Motor neuron (in vitro differentiated cells): Measurements from ENCODE around the gene ARHGEF10L. TPM values are rescaled to one million over a fixed set of nuclear protein-coding genes. Genes with fewer than 3 reads are reported as not detected.

Experiments used
- ATAC-seq, 8 experiments: fragments of 200-7000 bp; cut with Tn5 transposase; replicated peaks in 6 of 8; 2 replicates each; pipeline ENCODE4 v1.8.0; 2021; ENCODE audit warnings: mild to moderate bottlenecking in 8 of 8, moderate library complexity in 8 of 8
- H3K27ac ChIP-seq, 2 donors: fragments of 250-450 bp; sonication (Bioruptor Pico); 2 replicates each; pipeline ENCODE4 v1.9.0; 2021; ENCODE audit warnings: antibody characterized with exemption in 2 of 2, mild to moderate bottlenecking in 2 of 2, moderate library complexity in 1 of 2
- H3K4me1 ChIP-seq, 2 donors: fragments of 250-450 bp; sonication (Bioruptor Pico); replicated peaks in 1 of 2; 2 replicates each; pipeline ENCODE4 v1.6.1; 2021; ENCODE audit warnings: antibody characterized with exemption in 2 of 2, mild to moderate bottlenecking in 2 of 2, moderate library complexity in 1 of 2
- H3K4me3 ChIP-seq, 5 donors: fragments of 250-450 bp; sonication (Bioruptor Pico); 2 replicates each; pipeline ENCODE4 v1.9.0; 2021; ENCODE audit warnings: antibody characterized with exemption in 5 of 5, mild to moderate bottlenecking in 5 of 5, moderate library complexity in 4 of 5
- WGBS, 10 experiments: fragments of 450-650 bp; shearing (Covaris generic); methylation state at CpG; one replicate each; pipeline ENCODE4 v1.0.0; 2022; 5-methylcytosine and 5-hydroxymethylcytosine counted together
- in situ Hi-C, 9 experiments: fragments of 400-800 bp; cut with MboI; loops; one replicate each; pipeline ENCODE4 v1.15.0; 2021; ENCODE audit warnings: low sequenced_read_pairs in 9 of 9, low pct_unique_long_range_greater_than_20kb in 2 of 9; ENCODE audit not compliant: unreplicated experiment in 9 of 9
- total RNA-seq, 8 experiments: library from RNA; unstranded; fragments of 300-600 nt; gene quantifications; 2 replicates each; pipeline versions ENCODE4 v1.2.3 to v1.2.4, GENCODE V29; 2022

The ARHGEF10L gene
- total RNA-seq, 8 experiments from 2014 or later = 2.5 to 41.4 (median 26.1) TPM

DNA sequence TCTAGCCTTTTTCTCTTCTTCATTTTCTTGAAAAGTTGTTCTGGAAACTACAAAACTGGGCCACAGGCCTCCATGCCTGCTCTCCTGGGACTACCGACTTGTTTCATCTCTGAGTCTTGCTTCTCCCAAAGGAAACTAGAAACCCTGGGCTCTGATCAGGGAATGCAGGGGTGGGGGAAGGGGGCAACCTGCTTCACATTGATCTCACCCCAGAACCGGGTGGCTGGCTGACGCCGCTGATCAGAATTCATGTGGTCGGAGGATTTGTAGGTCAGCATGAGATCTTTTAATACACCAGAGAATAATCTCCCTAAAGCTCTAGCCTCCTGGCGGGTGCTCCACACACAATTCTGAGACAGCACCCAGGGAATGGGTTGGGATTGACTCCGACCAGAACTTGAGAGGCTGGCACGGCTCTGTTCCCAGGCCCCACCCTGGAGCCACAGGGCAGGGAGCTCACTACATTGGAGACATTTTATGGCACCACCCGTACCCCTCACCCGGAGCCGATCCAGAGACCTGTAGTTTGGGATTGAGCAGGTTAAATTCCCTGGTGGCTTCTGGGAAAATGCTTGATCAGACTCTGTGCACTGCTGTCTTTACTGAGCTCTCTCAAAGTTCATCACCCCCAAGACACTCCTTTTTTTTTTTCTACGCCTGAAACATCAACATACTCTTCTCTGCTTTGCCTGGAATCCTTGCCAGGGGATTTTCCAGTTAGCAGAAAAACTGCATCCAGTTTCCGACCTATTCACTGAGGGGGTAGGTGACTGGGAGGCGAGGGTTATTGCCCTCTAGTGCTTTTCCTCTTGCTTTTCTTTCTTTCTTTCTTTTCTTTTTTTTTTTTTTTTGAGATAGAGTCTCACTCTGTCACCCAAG, 12.2 kb upstream of the ARHGEF10L start:
- Histone ChIP-seq H3K4me1 (peaks cover 8 to 11% of the 10 kb centered on the region in 2 donors), H3K27ac (no peak overlapping the region), H3K4me3 (no peak overlapping the region)
- peak in 7 of 8 experiments; percentile 20 to 82 (median 43) for ATAC-seq
- in situ Hi-C loops = no loop called here
- WGBS, 10 experiments = 0 to 79% (median 50%) methylated on average over 2 to 12 of the region's 14 CpGs; no CpG with 5 or more reads in 1 of the 10 experiments

DNA sequence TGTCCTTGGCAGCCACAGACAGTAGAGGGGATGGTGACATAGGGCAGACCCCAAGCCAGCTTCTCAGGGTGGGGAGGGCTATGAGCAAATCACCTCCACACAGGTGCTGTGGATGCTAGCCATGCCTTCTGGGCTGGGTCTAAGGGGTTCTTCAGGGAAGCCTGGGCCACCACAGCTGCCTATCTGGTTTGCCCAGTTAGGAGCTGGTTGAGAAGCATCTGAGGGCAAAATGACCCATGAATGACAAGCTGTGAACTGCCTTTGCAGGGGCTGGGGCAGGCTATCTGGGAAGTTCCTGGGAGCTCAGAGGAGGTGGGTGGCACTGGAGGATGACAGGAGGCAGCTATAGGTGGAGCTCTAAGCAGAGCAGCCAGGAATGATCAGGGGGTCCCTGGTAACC, 10.1 kb upstream of the ARHGEF10L start:
- Histone ChIP-seq H3K27ac (no peak overlapping the region), H3K4me1 (peaks cover 5 to 8% of the 10 kb centered on the region in 2 donors), H3K4me3 (no peak overlapping the region)
- in situ Hi-C loops = no loop called here
- no peak for ATAC-seq

DNA sequence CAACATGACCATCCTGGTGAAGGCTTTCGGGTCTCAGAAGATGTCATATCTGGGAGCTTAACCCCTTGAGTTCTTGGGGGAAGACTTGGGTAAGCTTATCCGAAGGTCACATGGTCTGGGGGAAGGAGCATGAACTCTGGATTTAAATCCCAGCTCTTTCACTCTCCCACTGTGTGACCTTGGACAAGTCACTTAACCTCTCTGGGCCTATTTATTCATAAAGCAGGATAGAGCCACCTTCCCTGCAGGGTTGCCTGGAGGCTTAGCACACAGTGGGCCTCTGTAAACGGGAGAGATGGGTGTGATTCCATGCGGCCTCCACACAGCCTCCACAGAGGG, 8.2 kb upstream of the ARHGEF10L start:
- in situ Hi-C loops = no loop called here
- H3K4me1 ChIP-seq = peaks cover 6 to 12% of the 10 kb centered on the region in 2 donors
- no peak overlapping the region for H3K27ac ChIP-seq
- WGBS, 10 experiments = 60 to 76% (median 70%) methylated on average over 1 to 4 of the region's 4 CpGs; no CpG with 5 or more reads in 7 of the 10 experiments
- no peak overlapping the region for H3K4me3 ChIP-seq
- ATAC-seq = no peak

DNA sequence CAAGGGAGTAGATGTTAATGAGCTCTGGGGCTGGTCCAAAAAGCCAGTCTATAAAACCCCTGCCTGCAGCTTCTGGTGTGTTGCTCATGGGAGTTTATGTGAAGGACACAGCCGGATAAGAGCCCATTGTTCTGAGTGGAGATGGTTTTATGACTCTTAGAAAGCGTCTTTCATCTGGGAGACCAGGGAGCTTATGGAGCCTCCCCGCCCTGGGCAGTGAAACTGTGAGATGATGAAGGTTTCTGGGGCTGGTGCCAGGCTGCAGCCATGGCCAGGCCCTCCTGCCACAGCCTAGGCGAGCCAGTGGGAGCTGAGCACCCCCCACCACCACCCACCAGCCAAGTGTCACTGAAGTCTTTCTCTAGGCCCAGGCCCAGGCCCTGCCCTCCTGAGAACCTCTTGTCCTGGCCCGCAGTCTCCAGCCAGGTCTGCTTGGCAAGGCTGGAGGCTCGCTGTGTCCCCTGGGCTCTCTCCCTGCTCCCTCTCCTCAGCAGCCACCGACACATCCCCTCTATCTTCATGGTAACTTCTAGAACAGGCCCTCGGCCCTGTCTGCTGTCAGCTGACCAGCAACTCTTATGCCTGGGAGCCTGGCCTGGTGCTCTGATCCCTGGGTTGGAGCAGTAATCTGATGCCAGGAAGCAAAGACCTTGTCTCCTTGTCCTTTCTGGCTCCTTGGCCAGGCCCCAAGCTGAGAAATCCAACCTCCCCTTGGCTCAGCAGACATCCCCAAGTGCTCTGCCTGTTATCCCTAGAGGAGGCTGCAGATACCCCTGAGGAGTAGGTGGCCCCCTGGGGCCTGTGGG, 7.6 kb upstream of the ARHGEF10L start:
- Histone ChIP-seq H3K4me3 (no peak overlapping the region), H3K27ac (peak overlapping the region in 1 of 2 donors; percentile 2), H3K4me1 (peaks cover 12 to 18% of the 10 kb centered on the region in 2 donors)
- WGBS, 10 experiments = 49 to 70% (median 60%) methylated on average over 1 to 5 of the region's 8 CpGs; no CpG with 5 or more reads in 5 of the 10 experiments
- ATAC-seq = peak in 4 of 8 experiments; percentile 11 to 65 (median 47)
- in situ Hi-C loops = no loop called here

DNA sequence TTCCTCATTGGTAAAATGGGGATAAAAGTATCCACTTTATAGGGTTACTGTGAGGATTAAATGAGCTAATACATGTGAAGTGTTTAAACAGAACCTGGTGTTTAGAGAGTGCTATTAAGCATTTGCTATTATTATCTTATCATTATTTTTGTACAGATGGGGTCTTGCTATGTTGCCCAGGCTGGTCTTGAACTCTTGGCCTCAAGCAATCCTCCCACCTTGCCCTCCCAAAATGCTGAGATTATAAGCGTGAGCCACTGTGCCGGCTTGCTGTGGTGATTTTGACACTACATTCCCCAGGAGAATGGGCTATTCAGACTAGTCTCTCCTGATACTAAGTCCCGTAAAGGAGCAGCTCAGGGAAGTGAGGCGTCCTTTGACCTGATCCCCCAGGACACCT, 6.3 kb upstream of the ARHGEF10L start:
- Histone ChIP-seq H3K4me1 (peaks cover 9 to 14% of the 10 kb centered on the region in 2 donors), H3K27ac (no peak overlapping the region), H3K4me3 (no peak overlapping the region)
- in situ Hi-C loops = no loop called here
- WGBS, 10 experiments = 70 to 100% (median 93%) methylated on average over 1 to 4 of the region's 4 CpGs; no CpG with 5 or more reads in 2 of the 10 experiments
- no peak for ATAC-seq

DNA sequence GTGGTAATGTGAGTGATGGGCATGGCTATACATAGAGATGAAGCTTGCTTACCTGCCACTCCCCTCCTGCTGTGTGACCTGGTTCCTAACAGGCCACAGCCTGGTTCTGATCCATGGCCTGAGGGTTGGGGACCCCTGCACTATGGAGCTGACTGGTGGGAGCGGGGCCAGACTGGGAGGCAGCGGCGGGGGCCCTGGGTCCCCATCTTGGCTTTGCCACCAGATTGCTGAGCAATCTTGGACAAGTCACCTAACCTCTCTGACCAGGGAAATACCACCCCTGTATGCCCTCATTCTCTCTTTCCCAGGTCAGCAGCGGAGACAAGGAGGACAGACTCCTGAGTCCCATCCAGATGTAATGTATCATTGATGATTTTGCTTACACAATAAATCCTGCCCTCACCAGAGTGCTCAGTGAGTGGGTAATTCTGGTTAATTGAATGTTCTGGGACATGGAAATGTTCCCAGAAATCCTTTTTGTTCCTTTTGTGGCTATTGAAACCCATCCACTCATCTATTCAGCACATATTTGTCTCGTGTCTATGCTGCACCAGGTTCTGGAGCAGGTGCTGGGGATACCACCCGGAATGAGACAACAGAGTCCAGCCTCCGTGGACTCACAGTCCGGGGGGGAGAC, 4.1 kb upstream of the ARHGEF10L start:
- Histone ChIP-seq H3K27ac (no peak overlapping the region), H3K4me1 (peaks cover 21 to 26% of the 10 kb centered on the region in 2 donors), H3K4me3 (no peak overlapping the region)
- no peak for ATAC-seq
- 60 to 100% (median 90%) methylated on average over 1 to 7 of the region's 8 CpGs; no CpG with 5 or more reads in 3 of the 10 experiments for WGBS, 10 experiments
- in situ Hi-C loops = no loop called here

DNA sequence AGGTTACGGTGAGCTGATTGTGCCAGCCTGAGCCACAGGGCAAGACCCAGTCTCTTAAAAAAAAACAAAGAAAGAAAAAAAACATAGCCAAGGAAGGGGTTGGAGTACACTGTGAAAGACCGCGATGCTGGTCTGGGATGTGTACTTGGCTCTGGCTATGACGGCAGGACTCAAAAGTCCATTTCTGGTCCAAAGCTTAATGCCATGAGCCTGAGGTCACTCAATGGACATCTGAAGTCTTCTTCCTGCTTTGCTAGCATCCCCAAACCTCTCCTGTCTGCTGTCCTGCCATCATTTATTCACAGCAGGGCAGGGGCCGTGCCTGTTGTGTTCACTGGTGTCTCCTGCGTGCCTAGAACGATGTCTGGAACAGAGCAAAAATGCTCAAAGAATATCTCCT, 1.5 kb upstream of the ARHGEF10L start:
- WGBS, 10 experiments = 21 to 100% (median 64%) methylated on average over 1 to 7 of the region's 7 CpGs
- Histone ChIP-seq H3K4me1 (peaks cover 31 to 34% of the 10 kb centered on the region in 2 donors), H3K4me3 (no peak overlapping the region), H3K27ac (peak overlapping the region; percentile 55 to 59)
- in situ Hi-C loops = no loop called here
- ATAC-seq = peak in 1 of 8 experiments; percentile 1

DNA sequence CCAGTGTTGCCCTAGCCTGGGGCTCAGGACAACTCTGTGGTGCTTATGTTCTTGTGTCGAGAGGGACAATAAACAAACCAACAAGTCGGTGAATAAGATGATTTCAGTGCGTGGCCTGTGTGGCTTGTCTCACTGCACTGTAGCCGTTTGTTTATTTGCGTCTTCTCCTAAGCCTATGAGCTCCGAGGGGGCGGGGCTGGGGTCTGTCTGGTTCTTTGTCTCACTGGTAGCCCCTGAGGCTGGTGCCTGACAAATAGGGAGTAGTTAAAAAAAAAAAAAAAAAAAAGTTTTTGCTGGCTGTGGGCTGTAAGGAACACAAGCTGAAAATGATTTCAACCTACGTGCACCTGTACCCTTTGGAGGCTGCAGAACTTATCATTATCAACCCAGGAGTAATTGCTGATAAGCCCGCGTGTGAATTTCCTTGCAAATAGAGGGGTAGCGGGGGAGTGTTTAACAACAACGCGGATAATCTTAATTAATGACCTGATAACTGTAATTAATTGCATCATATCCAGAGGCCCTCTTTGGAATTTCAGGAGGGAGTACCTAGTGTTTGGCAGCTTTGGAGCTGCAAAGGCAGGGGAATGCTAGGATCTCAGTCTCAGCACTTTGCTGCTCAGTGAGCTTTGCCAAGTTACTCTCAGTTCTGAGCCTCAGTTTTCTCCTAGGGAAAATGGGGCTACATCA, 925 bp upstream of the ARHGEF10L start:
- peak overlapping the region in 2 of 5 donors; percentile 81 to 93 for H3K4me3 ChIP-seq
- peaks cover 31 to 34% of the 10 kb centered on the region in 2 donors for H3K4me1 ChIP-seq
- in situ Hi-C loops = no loop called here
- H3K27ac ChIP-seq = peak overlapping the region; percentile 59 to 85
- 14 to 45% (median 27%) methylated on average over 5 to 13 of the region's 13 CpGs; no CpG with 5 or more reads in 1 of the 10 experiments for WGBS, 10 experiments
- ATAC-seq = peak in 6 of 8 experiments; percentile 45 to 66 (median 54)

DNA sequence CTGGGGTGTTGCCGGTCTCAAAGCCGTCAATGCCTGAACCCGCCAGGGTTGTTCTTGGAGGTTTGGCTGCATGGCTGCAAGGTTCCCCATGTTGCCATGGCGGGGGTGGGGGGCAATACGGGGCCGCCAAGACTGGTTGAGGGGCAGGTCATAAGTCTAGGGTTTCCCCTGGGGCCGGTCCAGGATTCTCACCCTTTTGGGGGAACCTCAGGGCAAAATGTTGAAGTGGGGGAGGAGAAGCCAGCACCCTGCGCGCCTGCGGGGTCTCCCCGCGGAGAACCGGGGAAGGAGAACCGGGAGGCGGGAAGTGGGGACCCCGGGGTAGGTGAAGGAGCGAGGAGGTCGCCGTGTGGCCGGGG, 401 bp upstream of the ARHGEF10L start:
- in situ Hi-C loops = no loop called here
- 0 to 63% (median 44%) methylated on average over 1 to 3 of the region's 20 CpGs; no CpG with 5 or more reads in 6 of the 10 experiments for WGBS, 10 experiments
- peak overlapping the region; percentile 66 to 93 (median 71) for H3K4me3 ChIP-seq
- peaks cover 31 to 34% of the 10 kb centered on the region in 2 donors for H3K4me1 ChIP-seq
- peak overlapping the region; percentile 85 for H3K27ac ChIP-seq
- ATAC-seq = no peak

DNA sequence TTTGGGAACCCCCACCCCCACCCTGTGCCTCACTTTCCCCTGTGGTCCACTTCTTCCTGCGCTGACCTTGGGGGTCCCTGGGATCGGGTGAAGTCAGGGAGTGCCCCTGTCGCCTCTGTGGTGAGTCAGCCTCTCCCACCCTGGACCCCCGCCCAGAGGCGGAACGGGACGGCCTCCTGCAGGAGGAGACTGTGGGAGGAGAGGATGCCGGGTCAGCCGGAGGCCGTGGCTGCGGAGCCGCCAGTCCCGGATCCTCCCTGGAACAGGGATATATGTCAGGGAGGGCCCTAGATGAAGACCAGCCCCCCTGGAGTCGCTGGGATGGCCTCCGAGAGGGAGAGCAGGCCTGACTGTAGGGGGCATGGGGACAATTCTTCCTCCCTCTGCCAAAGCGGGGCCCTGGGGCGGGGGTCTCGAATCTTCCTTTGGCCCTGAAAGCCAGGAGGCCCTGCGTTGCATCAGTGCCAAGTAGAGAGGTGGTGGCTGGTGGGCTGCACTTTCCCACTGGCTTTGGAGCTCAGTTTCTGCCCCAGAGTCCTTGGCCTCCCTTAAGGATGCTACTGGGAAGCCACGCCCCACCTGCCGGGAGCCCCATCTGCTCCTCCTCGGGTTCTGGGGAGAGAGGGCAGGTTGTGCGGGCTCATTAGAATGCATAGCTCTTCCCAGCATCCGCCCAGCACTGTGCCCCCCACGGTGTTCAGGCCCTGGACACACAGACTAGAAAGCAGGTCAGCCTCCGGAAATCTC, 930 bp downstream of the ARHGEF10L start:
- WGBS, 10 experiments = 0 to 12% (median 0%) methylated on average over 1 to 6 of the region's 26 CpGs; no CpG with 5 or more reads in 6 of the 10 experiments
- ATAC-seq = peak; percentile 29 to 67 (median 51)
- H3K4me3 ChIP-seq = peak overlapping the region; percentile 66 to 93 (median 71)
- in situ Hi-C loops = no loop called here
- peak overlapping the region; percentile 85 for H3K27ac ChIP-seq
- peaks cover 31 to 34% of the 10 kb centered on the region in 2 donors for H3K4me1 ChIP-seq

DNA sequence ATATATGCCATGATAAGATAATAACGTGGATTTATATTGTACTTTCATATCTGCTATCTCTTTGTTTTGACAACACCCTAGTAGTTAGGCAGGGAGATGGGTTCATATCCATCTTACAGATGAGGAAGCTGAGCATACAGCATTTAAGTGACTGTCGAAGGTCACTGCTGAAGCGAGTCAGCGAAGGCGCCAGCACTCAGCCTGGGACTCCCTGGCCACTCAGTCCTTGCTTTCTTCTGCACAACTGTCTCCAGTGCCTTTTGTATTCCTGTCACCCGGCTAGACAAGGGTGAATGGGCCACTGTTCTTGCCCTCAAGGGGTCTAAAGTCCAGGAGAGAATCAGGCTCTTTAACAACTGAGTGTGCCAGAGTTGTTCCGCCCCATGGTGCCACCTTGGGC, 3.1 kb downstream of the ARHGEF10L start:
- 78 to 98% (median 89%) methylated on average over 2 to 7 of the region's 7 CpGs for WGBS, 10 experiments
- H3K4me3 ChIP-seq = no peak overlapping the region
- peaks cover 36 to 38% of the 10 kb centered on the region in 2 donors for H3K4me1 ChIP-seq
- H3K27ac ChIP-seq = no peak overlapping the region
- in situ Hi-C loops = no loop called here
- ATAC-seq = no peak
